HepG2 (cell line): Measurements from ENCODE around the gene MAGEL2. TPM values are rescaled to one million over a fixed set of nuclear protein-coding genes. Genes with fewer than 3 reads are reported as not detected.

Source experiments
- ATAC-seq: fragments of 200-7000 bp; cut with Tn5 transposase; 3 replicates; pipeline ENCODE4 v1.9.1; 2020; ENCODE audit warnings: mild to moderate bottlenecking, moderate library complexity
- BruUV-seq: library from RNA; stranded (reverse); fragments of 400-500 nt; replicated peaks from 2 replicates; lab custom pipeline; 2021; lab: Mats Ljungman, UMichigan
- CTCF ChIA-PET: fragments of 300-600 bp; formaldehyde crosslinking; extraction: SDS; loops from one replicate; lab custom pipeline; 2021; ENCODE audit warnings: low total read pairs, inconsistent platforms, low intra/inter-chr PET ratio; lab: Yijun Ruan, JAX
- POLR2A ChIA-PET: fragments of 350-600 bp; sonication (Branson Sonifier 250); formaldehyde crosslinking; loops from one replicate; lab custom pipeline; 2020; ENCODE audit warnings: antibody characterized with exemption, inconsistent platforms; lab: Yijun Ruan, JAX
- DNase-seq: peaks from one replicate; pipeline ENCODE4 v3.0.0-alpha.2; 2015; ENCODE audit warnings: low spot score
- FAIRE-seq: peaks from 3 replicates; lab custom pipeline; 2011; peaks lifted over from hg19 to GRCh38; lab: Jason Lieb, UNC
- H2AFZ ChIP-seq: one replicate; pipeline ENCODE4 v1.6.1; 2011; ENCODE audit warnings: low read length, inconsistent platforms
- H3K27ac ChIP-seq: fragments of 300-600 bp; 3 replicates; pipeline ENCODE4 v1.8.0; 2011; ENCODE audit warnings: mixed run types, mild to moderate bottlenecking, mixed read lengths, low read length, inconsistent platforms; ENCODE audit not compliant: insufficient read depth; ENCODE audit errors: extremely low read length
- H3K27me3 ChIP-seq, 2 experiments: fragments of 200-600 bp in 1 of 2; 2 replicates in 1 of 2; 3 replicates in 1 of 2; pipeline versions ENCODE4 v1.6.0 to v1.8.0; 2011; ENCODE audit warnings: low read length in 2 of 2, mild to moderate bottlenecking in 2 of 2, moderate library complexity in 2 of 2, inconsistent platforms in 1 of 2; ENCODE audit not compliant: insufficient read depth in 2 of 2, control insufficient read depth in 1 of 2
- H3K36me3 ChIP-seq, 2 experiments: fragments of 200-600 bp in 1 of 2; replicated peaks in 1 of 2; 2 replicates in 1 of 2; 3 replicates in 1 of 2; pipeline versions ENCODE4 v1.5.1 to v1.8.0; 2011; ENCODE audit warnings: low read length in 2 of 2, inconsistent platforms in 1 of 2; ENCODE audit not compliant: insufficient read depth in 2 of 2, control insufficient read depth in 1 of 2
- H3K4me1 ChIP-seq: 2 replicates; pipeline ENCODE4 v1.5.1; 2012; ENCODE audit warnings: low read length, inconsistent platforms; ENCODE audit not compliant: insufficient read depth
- H3K4me2 ChIP-seq: 2 replicates; pipeline ENCODE4 v1.6.0; 2011; ENCODE audit warnings: low read depth, low read length, inconsistent platforms
- H3K4me3 ChIP-seq, 3 experiments: fragments of 200-600 bp in 1 of 3; sonication (generic), shearing (Covaris generic) in 1 of 3; replicated peaks in 1 of 3; 2 replicates each; pipeline ENCODE4 v1.5.1; 2011 to 2016; ENCODE audit warnings: low read length in 3 of 3, inconsistent platforms in 2 of 3, low read depth in 2 of 3, mild to moderate bottlenecking in 2 of 3, control low read depth in 1 of 3, mixed read lengths in 1 of 3; ENCODE audit not compliant: insufficient read depth in 1 of 3
- H3K79me2 ChIP-seq: one replicate; pipeline ENCODE4 v1.6.1; 2011; ENCODE audit warnings: low read length, inconsistent platforms; ENCODE audit not compliant: insufficient read depth
- H3K9ac ChIP-seq: 2 replicates; pipeline ENCODE4 v1.6.0; 2011; ENCODE audit warnings: mild to moderate bottlenecking, low read depth, low read length, inconsistent platforms; ENCODE audit not compliant: insufficient read depth
- H3K9me3 ChIP-seq: 2 replicates; pipeline ENCODE4 v1.5.1; 2012; ENCODE audit warnings: mild to moderate bottlenecking, low read length
- H4K20me1 ChIP-seq: 2 replicates; pipeline ENCODE4 v1.6.0; 2011; ENCODE audit warnings: inconsistent platforms, mild to moderate bottlenecking, low read length, moderate library complexity; ENCODE audit not compliant: insufficient read depth
- PAXIP1 ChIP-seq: sonication (generic); formaldehyde crosslinking; conservative IDR thresholded peaks from 2 replicates; pipeline ENCODE4 v1.4.0; 2020; ENCODE audit warnings: mild to moderate bottlenecking, missing genetic modification reagents, moderate library complexity
- ZNF333 ChIP-seq: sonication (generic); formaldehyde crosslinking; IDR thresholded peaks from 2 replicates; pipeline ENCODE4 v1.4.0; 2020; ENCODE audit warnings: mild to moderate bottlenecking, missing genetic modification reagents, borderline replicate concordance
- WGBS: methylation state at CpG from one replicate; pipeline ENCODE4 v1.1.6; 2017; ENCODE audit warnings: low lambda C conversion rate; 5-methylcytosine and 5-hydroxymethylcytosine counted together
- in situ Hi-C: cut with HindIII; loops from 2 replicates; pipeline ENCODE4 v1.10.0; 2017; ENCODE audit warnings: low pct_unique_long_range_greater_than_20kb; ENCODE audit not compliant: extremely low pct_ligation_motif_present
- intact Hi-C: fragments of 100-400 bp; cut with micrococcal nuclease; formaldehyde crosslinking; loops from one replicate; pipeline ENCODE4 v1.10.0; 2022; ENCODE audit not compliant: unreplicated experiment
- polyA plus RNA-seq, 8 experiments: library from polyadenylated mRNA; depleted of rRNA in 3 of 8; stranded (reverse) in 7 of 8; unstranded in 1 of 8; fragments of >200 nt; fragmentation: Illumina TruSeq in 4 of 8; extraction: Trizol in 4 of 8; gene quantifications; 2 replicates each; pipeline versions ENCODE4 v1.2.1 to v1.2.3, GENCODE V29; 2011 to 2016; ENCODE audit warnings: low read depth in 4 of 8, missing spikeins in 1 of 8, mixed read lengths in 1 of 8; ENCODE audit not compliant: insufficient read depth in 1 of 8
- total RNA-seq, 5 experiments: library from RNA; depleted of rRNA; stranded (reverse); fragments of >200 nt; fragmentation: Illumina TruSeq; extraction: Trizol; gene quantifications; 2 replicates each; pipeline ENCODE4 v1.2.3, GENCODE V29; 2016; ENCODE audit warnings: low read depth in 1 of 5

Gene MAGEL2
- total and polyA plus RNA-seq, 2 of the 13 experiments (the other 11 are each of a cell fraction or from before 2014, with no cell fraction given) = not detected

GRCh38 chr15:23634181-23634580 is 13.5 kb downstream of the MAGEL2 start:
- CTCF ChIA-PET = no interaction called here
- TF ChIP-seq ZNF333 (CRISPR knock-in tag) (no peak), PAXIP1 (CRISPR knock-in tag) (0 out of 2 replicates have a peak, but pooled peaks have one; percentile 18)
- TF ChIP-seq, all 625 proteins: peak for 1
- DNase-seq (no peak), ATAC-seq (peak; percentile 48), FAIRE-seq (no peak)
- H3K4me3 ChIP-seq = no peak overlapping the region
- 0% methylated on average over 4 of the region's 8 CpGs for WGBS
- in situ Hi-C loops = loop anchor here (25.0 kb wide), 1 partner anchor 147 kb away; no protein-coding TSS in a partner anchor
- peaks cover 8% of the 10 kb centered on the region for H3K4me1 ChIP-seq
- no peaks in the 10 kb centered on the region for H3K79me2 ChIP-seq
- intact Hi-C loops = no loop called here
- H3K4me2 ChIP-seq = 0 out of 2 replicates have a peak overlapping the region, but pooled peaks have one; percentile 12
- no TSS peak for BruUV-seq
- H4K20me1 ChIP-seq = no peaks in the 10 kb centered on the region
- no peaks in the 10 kb centered on the region; a peak in 2 of 5 replicates for H3K27me3 ChIP-seq
- H2AFZ ChIP-seq = no peak overlapping the region
- POLR2A ChIA-PET = no interaction called here
- H3K9me3 ChIP-seq = no peaks in the 10 kb centered on the region
- H3K36me3 ChIP-seq = no peaks in the 10 kb centered on the region
- H3K27ac ChIP-seq = no peak overlapping the region
- no peak overlapping the region for H3K9ac ChIP-seq
